IMR-90 (cell line): ENCODE results near the gene USP20. TPM values are rescaled to one million over a fixed set of nuclear protein-coding genes. Genes with fewer than 3 reads are reported as not detected.

Experiments
- ATAC-seq: fragments of 200-7000 bp; cut with Tn5 transposase; 2 replicates; pipeline ENCODE4 v1.9.1; 2020; ENCODE audit warnings: low read depth, mild to moderate bottlenecking, moderate library complexity
- BruUV-seq: library from RNA; stranded (reverse); fragments of 400-500 nt; replicated peaks from 2 replicates; lab custom pipeline; 2021; lab: Mats Ljungman, UMichigan
- CTCF ChIA-PET: fragments of 300-600 bp; formaldehyde crosslinking; extraction: SDS; loops from one replicate; lab custom pipeline; 2021; ENCODE audit warnings: antibody characterized with exemption; lab: Yijun Ruan, JAX
- POLR2A ChIA-PET: fragments of 300-600 bp; sonication (Branson Sonifier 250); formaldehyde crosslinking; loops from one replicate; lab custom pipeline; 2022; ENCODE audit warnings: antibody characterized with exemption; ENCODE audit not compliant: unreplicated experiment; lab: Charles Lee
- DNase-seq: peaks from one replicate; pipeline ENCODE4 v3.0.0; 2013
- H2AFZ ChIP-seq: replicated peaks from 2 replicates; pipeline ENCODE3; 2013; ENCODE audit warnings: low read length, mild to moderate bottlenecking; ENCODE audit not compliant: poor library complexity
- H2AK5ac ChIP-seq: 2 replicates; pipeline ENCODE4 v1.6.1; 2013; ENCODE audit warnings: low read depth, low read length, inconsistent platforms
- H2AK9ac ChIP-seq: replicated peaks from 2 replicates; pipeline ENCODE3; 2013; ENCODE audit warnings: mild to moderate bottlenecking, low read depth, low read length, moderate library complexity; ENCODE audit not compliant: poor library complexity
- H2BK120ac ChIP-seq: 2 replicates; pipeline ENCODE4 v1.6.1; 2013; ENCODE audit warnings: low read depth, low read length, inconsistent platforms
- H2BK15ac ChIP-seq: 3 replicates; pipeline ENCODE4 v1.6.1; 2013; ENCODE audit warnings: low read depth, low read length, inconsistent platforms
- H2BK20ac ChIP-seq: 2 replicates; pipeline ENCODE4 v1.6.1; 2013; ENCODE audit warnings: low read depth, mild to moderate bottlenecking, inconsistent platforms, low read length, moderate library complexity
- H2BK5ac ChIP-seq: 2 replicates; pipeline ENCODE4 v1.6.1; 2013; ENCODE audit warnings: mild to moderate bottlenecking, low read depth, low read length, inconsistent platforms; ENCODE audit not compliant: poor library complexity, severe bottlenecking
- H3K14ac ChIP-seq: replicated peaks from 2 replicates; pipeline ENCODE4 v1.6.1; 2013; ENCODE audit warnings: low read depth, low read length, inconsistent platforms
- H3K18ac ChIP-seq: 2 replicates; pipeline ENCODE4 v1.6.1; 2013; ENCODE audit warnings: low read depth, low read length, control low read depth
- H3K23ac ChIP-seq: 2 replicates; pipeline ENCODE4 v1.6.1; 2013; ENCODE audit warnings: low read depth, low read length, inconsistent platforms
- H3K27ac ChIP-seq: 2 replicates; pipeline ENCODE4 v1.5.1; 2013; ENCODE audit warnings: mild to moderate bottlenecking, control low read depth, low read length; ENCODE audit not compliant: insufficient read depth
- H3K27me3 ChIP-seq: 2 replicates; pipeline ENCODE4 v1.6.1; 2013; ENCODE audit warnings: low read length; ENCODE audit not compliant: control insufficient read depth, insufficient read depth
- H3K36me3 ChIP-seq: 2 replicates; pipeline ENCODE4 v1.6.1; 2013; ENCODE audit warnings: low read length, mixed read lengths; ENCODE audit not compliant: control insufficient read depth, insufficient read depth
- H3K4ac ChIP-seq: 2 replicates; pipeline ENCODE4 v1.6.1; 2013; ENCODE audit warnings: low read depth, low read length, inconsistent platforms
- H3K4me1 ChIP-seq: 2 replicates; pipeline ENCODE4 v1.6.1; 2013; ENCODE audit warnings: low read length, mixed read lengths; ENCODE audit not compliant: control insufficient read depth, insufficient read depth
- H3K4me2 ChIP-seq: 2 replicates; pipeline ENCODE4 v1.6.1; 2013; ENCODE audit warnings: low read depth, mild to moderate bottlenecking, control low read depth, low read length, moderate library complexity
- H3K4me3 ChIP-seq: 2 replicates; pipeline ENCODE4 v1.5.1; 2013; ENCODE audit warnings: low read depth, mild to moderate bottlenecking, control low read depth, low read length, moderate library complexity; ENCODE audit not compliant: insufficient read depth
- H3K56ac ChIP-seq: 2 replicates; pipeline ENCODE4 v1.6.1; 2013; ENCODE audit warnings: low read length, inconsistent platforms; ENCODE audit not compliant: insufficient read depth; ENCODE audit errors: extremely low read depth
- H3K79me1 ChIP-seq, 2 experiments: 2 replicates each; pipeline ENCODE4 v1.6.1; 2013; ENCODE audit warnings: low read length in 2 of 2, inconsistent platforms in 1 of 2, low read depth in 1 of 2
- H3K9ac ChIP-seq: 2 replicates; pipeline ENCODE4 v1.6.1; 2013; ENCODE audit warnings: low read depth, low read length, control low read depth
- H3K9me1 ChIP-seq: 2 replicates; pipeline ENCODE4 v1.6.1; 2013; ENCODE audit warnings: low read length, inconsistent platforms; ENCODE audit not compliant: insufficient read depth
- H3K9me3 ChIP-seq: 2 replicates; pipeline ENCODE4 v1.6.1; 2013; ENCODE audit warnings: low read length; ENCODE audit not compliant: control insufficient read depth, insufficient read depth
- H4K20me1 ChIP-seq: 2 replicates; pipeline ENCODE4 v1.6.1; 2013; ENCODE audit warnings: low read length, inconsistent platforms; ENCODE audit not compliant: insufficient read depth
- H4K5ac ChIP-seq: 2 replicates; pipeline ENCODE4 v1.6.1; 2013; ENCODE audit warnings: mild to moderate bottlenecking, low read depth, low read length, control low read depth
- H4K8ac ChIP-seq, 2 experiments: 2 replicates each; pipeline ENCODE4 v1.6.1; 2013; ENCODE audit warnings: low read depth in 2 of 2, low read length in 2 of 2, control low read depth in 1 of 2, inconsistent platforms in 1 of 2
- H4K91ac ChIP-seq: 2 replicates; pipeline ENCODE4 v1.6.1; 2013; ENCODE audit warnings: low read depth, low read length, inconsistent platforms; ENCODE audit not compliant: insufficient read depth
- BHLHE40 ChIP-seq: fragments of 150-350 bp; IDR thresholded peaks from 2 replicates; pipeline ENCODE4 v1.6.1; 2016; ENCODE audit warnings: mild to moderate bottlenecking, low read depth, low read length
- CEBPB ChIP-seq: IDR thresholded peaks from 2 replicates; pipeline ENCODE4 v1.6.1; 2012; ENCODE audit warnings: low read depth, low read length, improper control_type of control experiment
- CHD1 ChIP-seq: IDR thresholded peaks from 2 replicates; pipeline ENCODE4 v1.6.1; 2012; ENCODE audit warnings: low read depth, low read length, improper control_type of control experiment
- CTCF ChIP-seq: conservative IDR thresholded peaks from 2 replicates; pipeline ENCODE4 v1.5.1; 2012; ENCODE audit warnings: mild to moderate bottlenecking, low read depth, low read length, improper control_type of control experiment
- FOS ChIP-seq: fragments of 150-350 bp; IDR thresholded peaks from 2 replicates; pipeline ENCODE4 v1.6.1; 2016; ENCODE audit warnings: low read depth, low read length
- MAFK ChIP-seq: IDR thresholded peaks from 2 replicates; pipeline ENCODE4 v1.6.1; 2012; ENCODE audit warnings: low read depth, low read length, improper control_type of control experiment
- MAZ ChIP-seq: IDR thresholded peaks from 2 replicates; pipeline ENCODE4 v1.6.1; 2012; ENCODE audit warnings: low read depth, mild to moderate bottlenecking, low read length, improper control_type of control experiment, moderate library complexity, borderline replicate concordance
- MXI1 ChIP-seq: IDR thresholded peaks from 2 replicates; pipeline ENCODE4 v1.6.1; 2012; ENCODE audit warnings: low read depth, mild to moderate bottlenecking, low read length, moderate library complexity, borderline replicate concordance
- NFE2L2 ChIP-seq: fragments of 150-350 bp; IDR thresholded peaks from 2 replicates; pipeline ENCODE4 v1.6.1; 2016; ENCODE audit warnings: low read depth, mild to moderate bottlenecking, low read length
- POLR2A ChIP-seq: IDR thresholded peaks from 2 replicates; pipeline ENCODE4 v1.6.1; 2012; ENCODE audit warnings: mild to moderate bottlenecking, low read depth, low read length
- RAD21 ChIP-seq: IDR thresholded peaks from 2 replicates; pipeline ENCODE4 v1.6.1; 2012; ENCODE audit warnings: low read length, improper control_type of control experiment
- RCOR1 ChIP-seq: IDR thresholded peaks from 2 replicates; pipeline ENCODE4 v1.6.1; 2012; ENCODE audit warnings: mild to moderate bottlenecking, low read length, improper control_type of control experiment; ENCODE audit not compliant: insufficient replicate concordance
- RFX5 ChIP-seq: IDR thresholded peaks from 2 replicates; pipeline ENCODE4 v1.8.0; 2012; ENCODE audit warnings: low read depth, mild to moderate bottlenecking, low read length, moderate library complexity
- SMC3 ChIP-seq: fragments of 150-350 bp; IDR thresholded peaks from 2 replicates; pipeline ENCODE4 v1.6.1; 2016; ENCODE audit warnings: low read depth, mild to moderate bottlenecking, antibody characterized with exemption, low read length, moderate library complexity
- WGBS, 2 experiments: methylation state at CpG; one replicate each; pipeline versions ENCODE4 v1.1.5 to v1.1.7; 2013; ENCODE audit warnings: missing lambda C conversion rate in 2 of 2; ENCODE audit not compliant: insufficient read length in 1 of 2; ENCODE audit errors: extremely low coverage in 2 of 2; 5-methylcytosine and 5-hydroxymethylcytosine counted together
- dilution Hi-C: fragments of 300-500 bp; cut with HindIII; formaldehyde crosslinking; loops from one replicate; pipeline ENCODE4 v1.14.3; 2018; ENCODE audit warnings: low sequenced_read_pairs; ENCODE audit not compliant: unreplicated experiment
- in situ Hi-C: fragments of 300-500 bp; cut with MboI; formaldehyde crosslinking; loops from 3 replicates; pipeline ENCODE4 v1.14.3; 2019; ENCODE audit warnings: low sequenced_read_pairs, inconsistent platforms, mixed read lengths
- intact Hi-C: fragments of 100-400 bp; cut with micrococcal nuclease; formaldehyde crosslinking; loops from 2 replicates; pipeline ENCODE4 v1.10.0; 2022
- polyA plus RNA-seq, 3 experiments: library from polyadenylated mRNA; depleted of rRNA; stranded (reverse); fragments of >200 nt; gene quantifications; 2 replicates each; pipeline ENCODE4 v1.2.3, GENCODE V29; 2012; ENCODE audit warnings: low replicate concordance in 1 of 3
- total RNA-seq: library from RNA; depleted of rRNA; stranded (reverse); fragments of >200 nt; gene quantifications from 2 replicates; pipeline ENCODE4 v1.2.3, GENCODE V29; 2012
- TF ChIP-seq, protein P1 (sequence below): fragments of 150-350 bp; IDR thresholded peaks from 2 replicates; pipeline ENCODE4 v1.6.1; 2016; ENCODE audit warnings: low read depth, mild to moderate bottlenecking, low read length, moderate library complexity, borderline replicate concordance

Gene USP20
- total and polyA plus RNA-seq, 2 of the 4 experiments (the other 2 are of a cell fraction), result 3.8 to 21.6 TPM

- H3K9me3 ChIP-seq, result no peaks in the 10 kb centered on the region
- H2AK5ac ChIP-seq, result no peak overlapping the region
- no peak overlapping the region for H4K5ac ChIP-seq
- H3K4ac ChIP-seq, result no peak overlapping the region
- no peak overlapping the region for H3K9ac ChIP-seq
- ChIA-PET CTCF (no interaction called here), POLR2A (no interaction called here)
- in situ Hi-C loops, result no loop called here
- H3K4me2 ChIP-seq, result no peak overlapping the region
- H3K23ac ChIP-seq, result no peak overlapping the region
- no peak overlapping the region for H2BK5ac ChIP-seq
- no peak overlapping the region for H3K14ac ChIP-seq
- intact Hi-C loops, result no loop called here
- DNase-seq (no peak), ATAC-seq (no peak)
- 0 out of 2 replicates have a peak, but pooled peaks cover 4% of the 10 kb centered on the region for H3K9me1 ChIP-seq
- BruUV-seq, result no TSS peak
- no peak overlapping the region for H2BK120ac ChIP-seq
- H3K27me3 ChIP-seq, result no peaks in the 10 kb centered on the region
- H4K8ac ChIP-seq, result no peak overlapping the region
- no peaks in the 10 kb centered on the region for H4K20me1 ChIP-seq
- H2AFZ ChIP-seq, result no peak overlapping the region
- dilution Hi-C loops, result no loop called here
- no peaks in the 10 kb centered on the region for H3K4me1 ChIP-seq
- no peak overlapping the region for H3K56ac ChIP-seq
- H2BK15ac ChIP-seq, result no peak overlapping the region
- no peaks in the 10 kb centered on the region for H3K79me1 ChIP-seq
- H3K36me3 ChIP-seq, result peaks cover 55% of the 10 kb centered on the region
- 50% methylated on average over 2 of the region's 11 CpGs; no CpG with 5 or more reads in 1 of the 2 experiments for WGBS, 2 experiments
- H4K91ac ChIP-seq, result no peak overlapping the region
- H2BK20ac ChIP-seq, result no peak overlapping the region
- no peak overlapping the region for H3K4me3 ChIP-seq
- H2AK9ac ChIP-seq, result no peak overlapping the region
- no peak overlapping the region for H3K27ac ChIP-seq
- no peak overlapping the region for H3K18ac ChIP-seq
- no peak for TF ChIP-seq CEBPB
- no peak for TF ChIP-seq RAD21
- TF ChIP-seq MXI1, result no peak
- no peak for TF ChIP-seq NFE2L2
- TF ChIP-seq BHLHE40, result no peak
- TF ChIP-seq SMC3, result no peak
- no peak for TF ChIP-seq MAFK
- no peak for TF ChIP-seq POLR2A
- no peak for TF ChIP-seq CTCF
- no peak for TF ChIP-seq CHD1
- TF ChIP-seq RCOR1, result no peak
- TF ChIP-seq MAZ, result no peak
- no peak for TF ChIP-seq FOS
- TF ChIP-seq, protein P1, sequence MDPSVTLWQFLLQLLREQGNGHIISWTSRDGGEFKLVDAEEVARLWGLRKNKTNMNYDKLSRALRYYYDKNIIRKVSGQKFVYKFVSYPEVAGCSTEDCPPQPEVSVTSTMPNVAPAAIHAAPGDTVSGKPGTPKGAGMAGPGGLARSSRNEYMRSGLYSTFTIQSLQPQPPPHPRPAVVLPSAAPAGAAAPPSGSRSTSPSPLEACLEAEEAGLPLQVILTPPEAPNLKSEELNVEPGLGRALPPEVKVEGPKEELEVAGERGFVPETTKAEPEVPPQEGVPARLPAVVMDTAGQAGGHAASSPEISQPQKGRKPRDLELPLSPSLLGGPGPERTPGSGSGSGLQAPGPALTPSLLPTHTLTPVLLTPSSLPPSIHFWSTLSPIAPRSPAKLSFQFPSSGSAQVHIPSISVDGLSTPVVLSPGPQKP, result no peak
- TF ChIP-seq RFX5, result no peak
These were observed 23.1 kb downstream of the USP20 start for GRCh38 chr9:129858167-129858962.
